ENCODE results near the gene GJD2.

GJD2 gene

GRCh38 chr15:34773013-34773412, 18.2 kb upstream of the GJD2 start:
- no peak for DNase-seq (ENCODE audit: low read depth)

- DNase-seq (ENCODE audit: low read depth): no peak
These were observed 17.5 kb upstream of the GJD2 start for GRCh38 chr15:34772312-34772711.

GRCh38 chr15:34769711-34770110, 14.9 kb upstream of the GJD2 start:
- no peak for DNase-seq (ENCODE audit: low read depth)

DNA sequence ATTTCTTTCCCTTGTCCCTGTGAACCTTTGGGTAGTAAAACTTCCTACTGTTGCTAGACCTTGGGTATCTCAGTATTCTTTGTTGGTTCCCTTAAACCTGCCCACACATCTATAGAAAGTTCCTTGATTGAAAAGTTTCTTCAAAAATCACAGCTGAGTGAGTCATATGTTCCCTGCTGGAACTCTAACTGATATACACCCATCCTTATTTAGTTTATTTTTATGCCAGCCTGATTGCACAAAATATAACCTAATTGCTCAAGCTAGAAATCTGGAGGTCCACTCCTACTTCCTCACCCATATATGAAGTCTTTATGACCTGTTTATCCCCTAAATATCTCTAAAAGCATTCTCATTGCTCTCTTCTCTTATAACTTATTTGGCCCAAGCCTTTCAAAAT, 13.7 kb upstream of the GJD2 start:
- no peak for DNase-seq (ENCODE audit: low read depth)

DNA sequence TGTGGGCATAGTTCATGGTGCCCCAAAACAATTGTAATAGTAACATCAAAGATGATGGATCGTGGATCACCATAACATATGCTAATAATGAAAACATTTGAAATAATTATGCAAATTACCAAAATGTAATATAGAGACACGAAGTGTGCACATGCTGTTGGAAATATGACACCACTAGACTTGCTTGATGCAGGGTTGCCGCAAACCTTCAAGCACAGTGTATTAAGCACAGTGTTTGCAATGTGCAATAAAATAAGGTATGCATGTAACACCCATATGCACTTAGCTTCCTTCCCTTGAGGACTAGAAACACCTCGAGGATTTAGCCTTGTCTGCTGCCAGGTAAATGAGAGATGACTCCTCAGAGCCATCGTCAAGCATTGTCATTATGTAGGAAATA, 10.9 kb upstream of the GJD2 start:
- DNase-seq (ENCODE audit: low read depth): no peak

DNA sequence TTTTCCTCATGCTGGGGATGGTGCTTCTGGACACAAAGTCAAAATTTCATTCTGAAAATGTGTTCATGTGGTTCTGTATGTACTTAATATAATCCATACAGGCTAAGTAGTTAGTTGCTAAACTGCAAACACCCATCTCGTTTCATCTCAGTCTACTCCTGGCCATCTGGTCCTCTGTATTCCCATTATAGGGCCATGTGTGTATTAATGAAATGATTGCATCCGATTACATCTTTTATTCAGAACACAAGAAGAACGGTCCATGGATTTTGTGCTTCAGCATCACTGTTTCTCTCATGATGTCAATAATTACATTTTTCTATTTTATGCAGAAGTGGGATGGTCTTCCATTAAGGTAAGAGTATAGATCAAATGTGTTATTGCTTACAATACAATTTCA, 6.1 kb upstream of the GJD2 start:
- no peak for DNase-seq (ENCODE audit: low read depth)

DNA sequence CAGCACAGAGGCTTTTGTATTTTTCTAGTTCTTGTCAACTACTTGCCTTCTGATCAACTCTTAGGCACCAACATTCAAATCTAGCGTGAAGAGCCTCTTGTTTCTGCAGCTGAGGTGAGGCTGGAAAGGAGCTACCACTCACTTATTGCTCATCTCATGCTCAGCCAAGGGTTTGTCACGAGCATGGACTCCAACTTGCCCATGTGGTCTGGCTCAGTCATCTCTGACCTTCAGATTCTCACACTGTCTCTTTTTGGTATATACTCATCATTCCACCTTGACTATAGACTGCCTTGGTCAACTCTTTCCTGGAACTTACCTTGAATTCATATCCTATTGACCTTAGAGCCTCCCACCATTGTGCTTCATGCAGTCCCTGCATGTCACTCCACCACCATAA, 5.2 kb upstream of the GJD2 start:
- no peak for DNase-seq (ENCODE audit: low read depth)

DNA sequence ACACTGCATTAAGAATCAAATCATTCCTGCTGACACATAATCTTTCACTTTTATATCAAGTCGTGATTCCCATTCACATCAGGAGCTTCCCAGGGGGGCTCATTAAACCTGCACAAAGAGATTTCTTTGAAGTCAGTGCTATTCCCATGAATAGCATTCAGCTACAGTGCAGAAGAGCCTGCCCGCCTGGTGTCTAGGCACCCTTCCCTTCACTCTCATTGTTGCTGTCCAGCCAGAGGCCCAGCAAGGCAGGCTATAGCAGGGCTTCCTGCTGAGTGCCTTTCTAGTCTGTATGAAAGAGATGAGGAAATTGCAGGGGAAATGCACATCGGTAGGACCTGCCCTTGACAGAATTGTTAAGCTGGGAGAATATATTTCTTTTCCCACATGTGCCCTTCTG, 4.5 kb upstream of the GJD2 start:
- DNase-seq (ENCODE audit: low read depth): no peak

DNA sequence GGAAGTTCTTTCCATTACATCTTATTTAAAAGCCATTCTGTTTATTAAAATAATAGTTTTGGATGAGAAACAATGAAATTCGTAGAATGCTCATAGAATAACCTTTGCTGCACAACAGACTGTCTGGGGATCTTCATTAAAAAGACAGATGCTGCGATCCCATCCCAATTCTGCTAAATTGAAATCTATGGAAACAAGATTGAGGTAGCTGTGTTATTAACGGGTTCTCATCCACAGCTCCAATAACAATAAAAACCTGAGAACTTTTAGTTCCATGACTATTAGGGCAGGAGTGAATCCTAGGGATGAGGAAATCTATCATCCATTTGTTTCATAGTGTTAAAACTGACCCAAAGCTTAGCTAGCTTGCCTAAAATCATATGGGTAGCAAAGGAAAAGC, 2.5 kb upstream of the GJD2 start:
- no peak for DNase-seq (ENCODE audit: low read depth)

- no peak for DNase-seq (ENCODE audit: low read depth)
These were observed 598 bp upstream of the GJD2 start for GRCh38 chr15:34755419-34755773.

DNA sequence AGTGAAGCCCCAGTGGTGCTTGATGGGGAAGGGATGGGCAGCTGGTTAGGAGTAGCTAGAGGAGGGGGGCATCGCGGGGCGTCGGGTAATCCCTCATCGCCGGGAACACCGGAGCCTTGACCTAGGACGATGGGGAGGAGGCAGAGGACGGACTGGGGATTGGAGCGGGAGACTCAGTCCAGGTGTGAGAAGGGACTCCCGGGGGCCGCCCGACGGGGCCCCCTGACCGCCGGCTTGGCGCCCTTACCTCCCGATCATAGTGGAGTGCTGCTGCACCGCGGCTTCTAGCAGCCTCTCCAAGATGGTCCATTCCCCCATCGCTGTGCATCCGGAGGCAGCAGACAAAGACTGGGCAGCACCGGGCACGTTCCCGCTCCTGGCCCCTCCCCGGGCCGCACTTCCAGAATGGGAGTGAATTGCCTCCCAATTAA, 612 bp downstream of the GJD2 start:
- DNase-seq (ENCODE audit: low read depth): no peak

- DNase-seq (ENCODE audit: low read depth): no peak
These were observed 1.4 kb downstream of the GJD2 start for GRCh38 chr15:34753236-34753894.

DNA sequence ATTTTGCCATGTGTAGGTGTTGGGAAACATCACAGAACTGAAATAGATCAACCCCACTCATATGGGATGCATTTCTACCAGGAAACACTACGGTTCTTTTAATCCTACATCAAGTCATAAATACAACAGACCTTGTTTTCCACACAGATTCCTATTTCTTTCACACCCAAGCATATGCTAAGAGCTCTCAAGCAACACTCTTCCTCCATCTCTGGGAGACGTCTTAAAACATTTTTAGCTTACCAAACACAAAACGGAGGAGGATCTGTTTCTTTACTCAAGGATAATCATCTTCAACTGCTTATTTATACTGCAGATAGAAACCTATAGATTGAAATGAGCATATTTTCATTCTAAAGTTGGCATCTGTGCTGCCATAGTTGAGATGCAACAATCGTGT, 5.1 kb downstream of the GJD2 start:
- DNase-seq (ENCODE audit: low read depth): no peak

GRCh38 chr15:34739346-34739745, 15.5 kb downstream of the GJD2 start:
- no peak for DNase-seq (ENCODE audit: low read depth)

- DNase-seq (ENCODE audit: low read depth): no peak
These were observed 16.8 kb downstream of the GJD2 start for GRCh38 chr15:34738002-34738401.

GRCh38 chr15:34737477-34737876, 17.3 kb downstream of the GJD2 start:
- DNase-seq (ENCODE audit: low read depth): no peak

DNA sequence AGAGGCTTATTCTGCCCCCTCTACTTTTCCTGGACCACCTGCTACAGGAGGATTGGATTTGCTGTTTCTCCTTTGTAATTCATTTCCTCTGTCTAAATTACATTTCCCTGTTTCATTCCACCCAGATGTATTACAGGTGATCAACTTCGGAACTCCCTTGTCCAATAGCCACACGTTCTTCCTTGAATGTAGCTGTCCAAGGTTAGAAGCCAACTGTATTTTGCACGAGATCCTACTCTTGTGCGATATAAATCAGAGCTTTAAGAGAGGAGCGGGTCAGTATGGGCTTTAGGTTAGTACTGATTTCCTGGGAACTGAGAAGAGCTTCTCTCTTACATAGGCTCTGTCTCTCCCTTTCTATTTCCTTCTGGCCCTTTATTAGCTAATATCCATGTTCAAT, 20.5 kb downstream of the GJD2 start:
- DNase-seq (ENCODE audit: low read depth): no peak

DNA sequence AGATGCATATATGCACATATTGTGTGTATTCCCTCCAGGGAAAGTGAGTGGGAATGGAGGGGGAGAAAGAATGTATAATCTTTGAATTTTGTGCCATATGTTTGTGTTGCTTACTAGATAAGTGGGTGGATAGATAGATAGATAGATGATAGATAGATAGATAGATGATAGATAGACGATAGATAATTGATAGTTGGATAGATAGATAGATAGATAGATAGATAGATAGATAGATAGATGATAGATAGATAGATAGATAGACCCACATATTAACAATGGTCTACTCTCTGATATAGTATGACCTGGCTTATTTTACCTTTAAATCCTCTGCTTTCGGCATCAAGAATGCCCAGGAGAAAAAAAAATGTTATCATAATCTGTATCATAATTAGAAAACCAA, 21.2 kb downstream of the GJD2 start:
- DNase-seq (ENCODE audit: low read depth): no peak

DNA sequence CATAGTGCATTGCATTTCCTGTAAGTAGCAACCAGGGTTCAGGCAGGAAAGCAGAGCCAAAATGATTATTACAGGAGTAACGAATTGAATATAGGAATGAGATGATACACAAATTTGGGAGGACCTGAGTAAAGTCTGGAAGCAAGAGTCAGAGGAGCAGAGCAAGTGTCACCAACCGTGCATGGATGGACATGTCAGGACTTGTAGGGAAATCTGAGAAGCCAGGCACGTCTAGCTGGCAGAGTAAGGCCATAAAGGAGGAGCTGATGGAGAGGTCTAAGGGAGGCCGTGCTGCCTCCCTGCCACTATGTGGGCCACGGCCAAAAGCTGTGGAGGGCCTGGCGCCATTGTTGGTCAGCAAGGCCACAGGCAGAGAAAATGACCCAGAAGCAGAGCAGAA, 22.4 kb downstream of the GJD2 start:
- DNase-seq (ENCODE audit: low read depth): no peak

DNA sequence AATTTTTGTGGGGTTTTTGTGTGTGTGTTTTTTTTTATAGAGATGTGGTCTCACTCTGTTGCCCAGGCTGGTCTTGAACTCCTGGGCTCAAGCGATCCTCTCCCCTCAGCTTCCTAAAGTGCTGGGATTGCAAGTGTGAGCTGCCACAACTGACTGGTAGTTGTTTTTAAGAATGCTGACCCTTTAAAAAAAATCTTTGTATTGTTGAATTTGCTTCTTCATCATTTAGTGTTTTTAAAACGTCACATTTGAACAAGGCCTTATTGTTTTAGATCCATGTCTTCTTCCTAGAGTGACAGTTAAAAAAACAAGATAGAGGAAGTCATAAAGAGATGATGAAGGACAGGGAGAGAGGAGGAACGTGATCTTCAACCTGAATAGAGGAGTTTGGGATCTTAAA, 24.1 kb downstream of the GJD2 start:
- DNase-seq (ENCODE audit: low read depth): no peak

- no peak for DNase-seq (ENCODE audit: low read depth)
These were observed 24.9 kb downstream of the GJD2 start for GRCh38 chr15:34729886-34730285.

- no peak for DNase-seq (ENCODE audit: low read depth)
These were observed 25.7 kb downstream of the GJD2 start for GRCh38 chr15:34729056-34729455.

- no peak for DNase-seq (ENCODE audit: low read depth)
These were observed 28.2 kb downstream of the GJD2 start for GRCh38 chr15:34726406-34727100.

DNA sequence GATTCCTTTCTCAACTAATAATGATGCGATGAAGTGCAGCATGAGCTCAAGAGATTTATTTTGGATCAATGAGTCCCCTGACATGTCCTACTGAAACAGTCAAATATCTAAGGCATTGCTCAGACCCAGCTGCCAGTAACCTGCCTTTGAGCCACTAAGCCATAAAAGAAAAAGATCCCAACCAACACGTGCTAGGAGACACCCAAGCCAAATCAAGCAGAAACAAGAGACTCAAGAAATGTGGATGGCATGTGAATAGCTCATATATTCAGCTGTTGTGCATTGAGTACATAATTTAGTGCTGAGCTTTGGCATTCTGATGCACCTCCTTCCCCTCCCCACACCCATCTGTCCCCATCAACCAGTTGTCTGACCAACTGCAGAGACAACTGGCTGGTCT, 29.2 kb downstream of the GJD2 start:
- no peak for DNase-seq (ENCODE audit: low read depth)
